ENCODE data around the gene AFF2. TPM values are rescaled to one million over a fixed set of nuclear protein-coding genes. Genes with fewer than 3 reads are reported as not detected.

Gene AFF2
- total RNA-seq, 1 donor, result not detected

GRCh38 chrX:148915474-148915873, 415.1 kb downstream of the AFF2 start:
- no peak for TF ChIP-seq CTCF (IDR thresholded peaks at IDR 0.05; ENCODE audit: insufficient read depth, low read depth, low read length)
- no peak overlapping the region for H3K4me3 ChIP-seq (ENCODE audit: low read depth, low read length)
- no peak for DNase-seq (ENCODE audit: low read depth)

- DNase-seq (ENCODE audit: low read depth), result no peak
- no peak for TF ChIP-seq CTCF (IDR thresholded peaks at IDR 0.05; ENCODE audit: insufficient read depth, low read depth, low read length)
- no peak overlapping the region for H3K4me3 ChIP-seq (ENCODE audit: low read depth, low read length)
Measured at GRCh38 chrX:148917441-148917840, 417.0 kb downstream of the AFF2 start.

GRCh38 chrX:148923631-148924030, 423.2 kb downstream of the AFF2 start:
- H3K4me3 ChIP-seq (ENCODE audit: low read depth, low read length), result no peak overlapping the region
- no peak for TF ChIP-seq CTCF (IDR thresholded peaks at IDR 0.05; ENCODE audit: insufficient read depth, low read depth, low read length)
- DNase-seq (ENCODE audit: low read depth), result no peak

GRCh38 chrX:148926371-148926770, 426.0 kb downstream of the AFF2 start:
- H3K4me3 ChIP-seq (ENCODE audit: low read depth, low read length), result no peak overlapping the region
- no peak for TF ChIP-seq CTCF (IDR thresholded peaks at IDR 0.05; ENCODE audit: insufficient read depth, low read depth, low read length)
- DNase-seq (ENCODE audit: low read depth), result no peak

- no peak for TF ChIP-seq CTCF (IDR thresholded peaks at IDR 0.05; ENCODE audit: insufficient read depth, low read depth, low read length)
- no peak for DNase-seq (ENCODE audit: low read depth)
- H3K4me3 ChIP-seq (ENCODE audit: low read depth, low read length), result no peak overlapping the region
Measured at GRCh38 chrX:148928811-148929210, 428.4 kb downstream of the AFF2 start.

- TF ChIP-seq CTCF (IDR thresholded peaks at IDR 0.05; ENCODE audit: insufficient read depth, low read depth, low read length), result no peak
- DNase-seq (ENCODE audit: low read depth), result no peak
- H3K4me3 ChIP-seq (ENCODE audit: low read depth, low read length), result no peak overlapping the region
Measured at GRCh38 chrX:148929686-148930085, 429.3 kb downstream of the AFF2 start.

GRCh38 chrX:148930206-148930729, 429.9 kb downstream of the AFF2 start:
- no peak for DNase-seq (ENCODE audit: low read depth)
- no peak for TF ChIP-seq CTCF (IDR thresholded peaks at IDR 0.05; ENCODE audit: insufficient read depth, low read depth, low read length)
- H3K4me3 ChIP-seq (ENCODE audit: low read depth, low read length), result no peak overlapping the region
